Stimulated activated CD4-positive, alpha-beta T cell treated with anti-CD3 and anti-CD28 coated beads, TNF-alpha, amount 100 ng/mL, for 4 hours (primary cell): ENCODE results near the gene ITPR3.

Experiments used
- DNase-seq, 3 experiments: peaks; one replicate each; pipeline ENCODE4 v3.0.0-alpha.2; 2020; ENCODE audit warnings: low read depth in 3 of 3

Gene ITPR3

GRCh38 chr6:33737267-33738026, 116.3 kb downstream of the ITPR3 start:
- no peak for DNase-seq

- no peak for DNase-seq
Measured at GRCh38 chr6:33738153-33738552, 117.0 kb downstream of the ITPR3 start.

GRCh38 chr6:33738879-33739278, 117.8 kb downstream of the ITPR3 start:
- DNase-seq, result no peak

GRCh38 chr6:33739571-33739970, 118.4 kb downstream of the ITPR3 start:
- DNase-seq, result no peak

GRCh38 chr6:33740204-33740608, 119.1 kb downstream of the ITPR3 start:
- no peak for DNase-seq

- no peak for DNase-seq
Measured at GRCh38 chr6:33740794-33741193, 119.7 kb downstream of the ITPR3 start.

- no peak for DNase-seq
Measured at GRCh38 chr6:33742092-33742491, 121.0 kb downstream of the ITPR3 start.

GRCh38 chr6:33742837-33743236, 121.7 kb downstream of the ITPR3 start:
- no peak for DNase-seq

- peak; percentile 47 to 63 (median 62) for DNase-seq
Measured at GRCh38 chr6:33744001-33744848, 123.1 kb downstream of the ITPR3 start.

GRCh38 chr6:33744895-33745546, 123.9 kb downstream of the ITPR3 start:
- DNase-seq, result no peak

- DNase-seq, result no peak
Measured at GRCh38 chr6:33745548-33745947, 124.4 kb downstream of the ITPR3 start.
